ENCODE data around the gene FGFR2.

GRCh38 chr10:121609426-121610380 lies 11.5 kb upstream of the FGFR2 start:
- no peak for TF ChIP-seq EZH2 (IDR thresholded peaks at IDR 0.05)
- no peak for TF ChIP-seq POLR2AphosphoS5 (IDR thresholded peaks at IDR 0.05; ENCODE audit: borderline replicate concordance, low read depth, low read length)

All from SK-N-MC (cell line).